Left ventricle myocardium superior (tissue), 1 donor: ENCODE results near the gene ITGB5. TPM values are rescaled to one million over a fixed set of nuclear protein-coding genes. Genes with fewer than 3 reads are reported as not detected.

Experiments used
- ATAC-seq: fragments of 200-7000 bp; cut with Tn5 transposase; one replicate; pipeline ENCODE4 v1.9.1; 2020; ENCODE audit warnings: mild to moderate bottlenecking, moderate library complexity
- DNase-seq: peaks from one replicate; pipeline ENCODE4 v3.0.0-alpha.2; 2020
- intact Hi-C: fragments of 100-400 bp; cut with micrococcal nuclease; formaldehyde crosslinking; loops from one replicate; pipeline ENCODE4 v1.11.0; 2022
- total RNA-seq: library from RNA; stranded (reverse); fragmentation: NEBNext Ultra II Directional; extraction: Animal tissue kit (Norgen Biotek cat#: 25700); gene quantifications from one replicate; pipeline ENCODE4 v1.2.1, GENCODE V29; 2021
- donor health status: DM: no; HTN: yes; CAD: no; lungs with severe emphysema.

The ITGB5 gene
- total RNA-seq, 1 donor from 2014 or later: 109 TPM

DNA sequence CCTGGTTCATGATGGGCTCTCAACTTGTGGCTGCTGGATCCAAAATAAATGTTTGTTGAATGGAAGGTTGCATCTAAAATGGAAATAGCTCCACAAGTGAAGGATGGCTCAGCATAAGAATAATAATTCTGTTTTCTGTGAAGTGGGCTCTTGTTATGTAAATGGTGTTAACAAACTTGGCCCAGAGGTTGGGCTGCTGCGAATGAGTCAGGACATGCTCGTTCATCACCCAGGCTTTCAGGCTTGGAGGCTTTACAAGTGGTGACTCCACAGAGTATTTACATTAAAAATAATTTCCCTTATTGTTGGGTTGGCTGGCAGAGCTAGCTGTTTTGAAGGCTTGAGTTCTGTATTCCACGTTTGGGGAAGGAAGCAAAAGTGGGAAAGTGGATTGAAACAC is 60.5 kb downstream of the ITGB5 start:
- no peak for DNase-seq
- intact Hi-C loops: no loop called here
- ATAC-seq: no peak

DNA sequence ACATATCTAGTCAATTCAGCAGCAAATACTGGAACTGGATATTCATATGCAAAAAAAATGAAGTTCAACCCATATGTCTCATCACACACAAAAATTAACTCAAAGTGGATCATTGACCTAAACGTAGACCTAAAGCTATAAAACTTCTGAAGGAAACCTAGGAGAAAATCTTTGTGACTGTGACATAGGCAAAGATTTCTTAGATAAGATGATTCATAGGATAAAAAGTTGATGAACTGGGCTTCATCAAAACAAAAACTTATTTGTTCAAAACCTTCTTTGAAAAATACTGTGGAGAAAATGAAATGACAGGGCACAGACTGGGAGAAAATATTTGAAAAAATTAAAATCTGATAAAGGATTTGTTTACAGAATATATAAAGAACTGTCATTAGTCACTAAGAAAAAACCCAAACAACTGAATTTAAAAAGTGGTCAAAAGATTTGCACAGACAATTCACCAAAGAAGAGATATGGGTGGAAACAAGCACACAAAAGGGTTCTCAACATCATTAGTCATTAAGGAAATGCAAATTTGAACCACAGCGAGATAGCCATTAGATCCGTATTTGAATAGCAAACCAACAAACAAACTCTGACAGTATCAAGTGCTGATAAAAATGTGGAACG is 62.8 kb downstream of the ITGB5 start:
- ATAC-seq (no peak), DNase-seq (no peak)
- intact Hi-C loops: no loop called here

DNA sequence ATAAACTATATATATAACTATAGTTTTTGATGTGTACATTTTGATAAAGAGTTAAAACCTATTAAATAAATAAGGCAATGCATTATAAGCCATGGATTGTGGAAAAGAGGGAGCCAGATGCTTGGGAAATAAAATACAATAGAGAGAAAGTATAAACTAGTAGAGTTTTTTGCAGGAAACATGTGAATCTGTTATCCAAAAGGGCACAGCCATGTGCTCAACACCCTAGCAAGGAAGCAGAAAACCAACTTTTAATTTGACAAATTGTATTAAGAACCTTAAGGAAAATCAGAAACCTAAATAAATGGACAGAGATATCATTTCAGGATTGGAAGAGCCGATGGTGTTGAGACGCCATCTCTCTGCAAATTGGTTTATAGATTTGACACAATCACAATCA is 63.5 kb downstream of the ITGB5 start:
- intact Hi-C loops: no loop called here
- DNase-seq: no peak
- no peak for ATAC-seq

DNA sequence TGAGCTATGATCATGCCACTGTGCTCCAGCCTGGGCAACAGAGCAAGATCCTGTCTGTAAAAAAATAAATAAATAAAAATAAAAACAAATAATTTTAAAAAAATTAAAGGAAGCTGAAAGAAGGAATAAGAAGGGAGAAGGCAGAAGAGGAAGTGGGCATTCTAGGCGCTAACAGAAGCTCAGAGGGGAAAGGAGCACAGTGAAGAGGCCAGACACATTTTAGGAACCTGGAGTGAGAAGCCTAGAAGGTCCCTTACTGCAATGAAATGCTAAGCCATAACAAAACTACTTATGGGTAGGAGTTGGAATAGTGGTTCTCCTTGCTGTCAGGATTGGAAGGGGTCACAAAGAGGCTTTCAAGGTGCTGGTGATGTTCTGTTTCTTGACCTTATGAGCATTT is 64.0 kb downstream of the ITGB5 start:
- intact Hi-C loops: no loop called here
- no peak for DNase-seq
- no peak for ATAC-seq

DNA sequence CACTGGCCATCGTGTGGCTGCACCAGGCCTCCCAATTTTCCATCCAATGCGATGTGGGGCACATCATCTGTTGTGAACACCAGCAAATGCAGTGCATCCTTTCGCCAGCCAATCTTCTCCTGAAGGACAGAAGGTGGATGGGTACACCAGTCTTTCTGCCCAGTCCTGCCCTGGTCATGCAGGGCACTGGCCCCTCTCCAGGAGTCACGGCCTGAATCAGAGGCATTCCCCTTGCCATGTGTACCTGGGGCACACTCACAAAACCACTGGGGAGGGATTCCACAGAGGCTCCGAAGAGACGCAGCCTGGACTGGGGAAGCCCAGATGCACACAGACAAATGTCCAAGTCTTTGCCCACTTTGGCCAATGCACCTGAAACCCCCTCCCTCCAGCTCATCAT is 65.8 kb downstream of the ITGB5 start:
- no peak for DNase-seq
- intact Hi-C loops: no loop called here
- ATAC-seq: no peak

DNA sequence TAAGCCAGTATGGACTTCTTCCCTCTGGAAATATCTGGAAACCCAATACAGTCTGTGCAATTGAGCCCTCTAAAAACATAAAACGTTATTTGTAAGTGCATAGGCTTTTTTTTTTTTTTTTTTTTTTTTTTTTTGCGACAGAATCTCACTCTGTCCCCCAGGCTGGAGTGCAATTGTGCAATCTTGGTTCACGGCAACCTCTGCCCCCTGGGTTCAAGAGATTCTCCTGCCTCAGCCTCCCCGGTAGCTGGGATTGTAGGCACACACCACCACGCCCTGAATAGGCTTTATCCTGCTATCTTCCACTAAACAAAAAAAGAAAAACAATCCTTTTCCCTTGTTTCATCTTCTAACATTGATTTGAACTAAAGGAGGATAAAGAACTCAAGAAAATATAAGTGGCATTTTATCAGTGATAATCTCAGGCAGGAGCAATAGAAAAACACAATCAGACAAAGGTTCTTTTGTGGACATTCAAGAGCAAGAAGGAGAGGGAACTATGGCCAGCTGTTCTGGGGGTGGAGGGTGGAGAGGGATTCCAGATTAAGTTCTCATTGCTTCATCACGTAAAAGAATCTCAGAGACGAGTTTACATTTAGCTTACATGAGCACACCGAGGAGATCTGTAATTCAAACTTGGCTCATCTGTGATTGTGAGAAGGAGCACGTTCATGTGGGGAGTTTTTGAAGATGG is 68.6 kb downstream of the ITGB5 start:
- peak; percentile 55 for ATAC-seq
- intact Hi-C loops: no loop called here
- DNase-seq: no peak

DNA sequence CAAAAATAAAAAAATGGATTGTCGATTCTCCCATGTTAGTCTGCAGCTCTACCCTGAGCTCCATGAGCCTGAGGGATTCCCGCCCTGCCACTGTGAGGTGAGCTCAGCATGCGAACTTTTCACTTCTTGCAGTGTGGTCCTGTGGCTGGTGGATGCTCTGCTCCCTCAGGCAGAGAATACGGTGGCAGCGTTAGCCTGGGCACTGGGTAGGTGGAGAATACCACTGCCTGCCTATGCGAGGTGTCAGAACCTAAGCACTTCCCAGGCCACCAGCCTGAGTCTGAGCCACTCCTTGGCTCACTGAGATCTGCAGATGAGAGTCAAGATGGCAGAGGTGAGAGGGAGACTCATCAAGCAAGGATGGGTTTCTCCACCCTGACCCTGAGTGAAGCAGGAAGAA is 70.1 kb downstream of the ITGB5 start:
- ATAC-seq (no peak), DNase-seq (no peak)
- intact Hi-C loops: no loop called here

DNA sequence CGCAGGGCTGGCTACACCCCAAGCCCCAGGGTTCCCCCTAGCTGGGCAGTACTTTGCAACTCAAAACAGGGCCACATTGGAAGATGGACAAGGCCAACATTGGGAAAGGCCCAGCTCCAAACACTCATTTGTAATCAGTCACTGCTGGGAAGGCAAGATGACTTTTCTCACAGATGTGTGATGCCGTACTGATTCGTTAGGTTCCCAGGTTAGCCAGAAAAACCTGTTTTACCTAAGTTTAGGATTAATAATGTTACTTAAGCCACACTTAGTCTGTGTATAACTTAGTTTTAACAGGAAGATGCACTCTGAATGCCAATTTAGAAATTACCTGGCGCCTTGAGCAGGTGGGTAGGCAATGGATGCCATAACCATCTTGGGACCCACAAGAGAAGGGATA is 71.0 kb downstream of the ITGB5 start:
- ATAC-seq (no peak), DNase-seq (no peak)
- intact Hi-C loops: no loop called here

DNA sequence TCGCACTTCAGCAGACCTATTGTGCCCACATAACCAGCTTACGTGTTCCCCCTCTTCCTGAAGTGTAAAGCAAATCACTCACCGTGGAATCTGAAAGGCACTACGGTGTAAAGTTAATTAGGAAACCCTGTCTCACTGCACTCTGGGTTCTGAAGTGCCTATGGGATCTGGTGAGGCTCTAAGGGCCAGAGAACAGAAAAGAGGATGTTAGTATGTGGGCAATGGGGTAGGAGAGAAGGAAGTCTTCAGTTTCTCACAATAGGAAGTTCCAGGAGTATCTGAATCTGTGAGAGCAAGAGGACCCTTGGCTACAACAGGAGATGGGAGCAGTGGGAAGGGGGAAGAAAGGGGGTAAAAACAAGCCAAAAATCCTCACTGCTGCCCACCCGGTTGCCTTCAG is 71.4 kb downstream of the ITGB5 start:
- ATAC-seq (no peak), DNase-seq (no peak)
- intact Hi-C loops: no loop called here

DNA sequence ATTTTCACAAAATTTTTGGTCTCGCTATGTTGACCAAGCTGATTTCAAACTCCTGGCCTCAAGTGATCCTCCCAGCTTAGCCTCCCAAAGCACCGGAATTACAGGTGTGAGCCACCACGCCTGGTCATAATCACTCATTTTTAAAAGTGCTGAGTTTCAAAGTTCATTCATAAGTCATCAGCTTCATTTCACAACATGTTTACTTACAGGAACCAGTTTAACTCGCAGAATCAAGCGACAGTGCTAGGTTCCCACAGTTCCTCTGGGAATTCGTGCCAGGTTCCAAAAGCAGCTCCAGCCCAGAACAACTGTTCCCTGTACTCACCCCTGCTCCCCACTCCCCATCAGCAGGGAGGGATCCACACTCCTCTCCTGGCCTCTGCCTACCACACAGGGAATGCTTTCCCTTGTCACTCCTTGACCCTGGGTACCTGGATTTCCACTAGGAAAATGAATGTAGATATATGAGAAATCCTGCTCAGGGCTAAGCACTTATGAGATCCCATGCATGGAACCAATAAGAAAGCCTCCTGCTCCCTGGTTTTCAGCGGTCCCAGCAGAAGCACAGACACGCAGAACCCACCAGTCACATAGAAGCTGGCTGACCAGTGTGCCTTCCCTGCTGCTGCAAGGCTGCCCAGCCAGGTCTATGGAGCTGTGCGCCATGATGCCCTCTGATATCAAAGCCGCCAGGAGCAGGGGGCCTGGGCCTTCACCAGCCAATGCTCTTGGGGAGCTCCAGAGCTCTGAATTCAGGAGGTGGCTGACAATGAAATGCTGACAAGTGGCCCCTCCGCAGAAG is 72.3 kb downstream of the ITGB5 start:
- ATAC-seq: no peak
- intact Hi-C loops: no loop called here
- DNase-seq: no peak

DNA sequence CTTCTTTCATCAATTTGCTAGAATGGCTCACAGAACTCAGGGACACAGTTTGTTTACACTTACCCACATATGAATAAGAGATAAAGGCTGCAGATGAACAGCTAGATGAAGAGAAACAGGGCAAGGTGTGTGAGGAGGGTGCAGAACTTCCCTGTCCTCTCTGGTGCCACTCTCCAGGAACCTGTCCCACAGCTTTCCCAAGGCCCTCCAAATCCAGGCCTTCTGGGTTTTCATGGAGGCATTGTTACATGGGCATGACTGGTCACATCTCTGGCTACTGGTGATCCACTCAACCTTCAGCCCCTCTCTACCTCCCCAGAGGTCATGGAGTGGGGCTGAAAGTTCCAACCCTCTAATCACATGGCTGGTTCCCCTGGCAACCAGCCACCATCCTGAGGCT is 73.6 kb downstream of the ITGB5 start:
- DNase-seq: no peak
- intact Hi-C loops: no loop called here
- ATAC-seq: no peak

DNA sequence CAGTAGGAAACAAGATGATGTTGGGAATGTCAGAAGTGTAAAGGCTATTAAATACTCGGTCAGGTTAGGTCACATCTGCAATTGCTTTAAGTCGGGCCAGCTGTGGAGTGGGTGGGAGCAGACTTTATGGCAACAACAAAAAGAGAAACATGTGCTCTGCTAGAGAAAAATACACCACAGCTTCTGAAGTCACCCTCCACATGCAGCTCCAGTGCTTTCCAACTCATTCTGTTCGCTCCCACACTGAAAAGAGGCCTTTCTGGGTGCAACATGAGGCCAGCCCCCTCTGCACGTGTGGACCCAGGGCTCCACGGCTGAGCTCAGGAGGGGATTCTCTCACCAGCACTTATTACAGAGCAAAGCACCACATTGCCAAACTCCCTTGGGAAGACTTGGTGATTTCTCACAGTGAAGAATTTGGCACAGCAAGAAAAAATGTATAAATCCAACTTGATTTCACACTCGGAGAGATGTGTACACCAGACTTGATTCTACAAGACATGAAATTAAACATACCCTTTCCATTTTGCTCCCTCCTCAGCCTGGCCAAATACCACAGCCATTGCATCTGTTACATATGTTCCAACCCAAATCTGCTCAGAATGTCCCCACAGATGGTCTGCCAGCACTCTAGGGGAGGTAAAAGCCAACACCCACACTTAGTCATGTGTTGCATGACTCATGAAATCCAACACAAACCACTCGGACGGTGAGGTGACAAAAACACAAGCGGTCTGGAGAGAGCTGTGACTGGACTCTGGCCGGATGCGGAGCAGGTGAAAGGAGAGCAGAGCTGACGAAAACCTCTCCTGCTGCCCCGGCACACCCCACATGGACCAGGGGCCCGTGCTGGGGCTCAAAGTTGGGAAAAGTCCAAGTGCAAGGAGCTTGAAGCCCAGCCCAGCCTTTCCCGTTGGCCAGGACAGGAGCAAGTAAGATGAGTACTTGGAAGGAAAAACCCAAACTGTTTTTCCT is 74.6 kb downstream of the ITGB5 start:
- peak; percentile 72 for DNase-seq
- peak; percentile 89 for ATAC-seq
- intact Hi-C loops: no loop called here

DNA sequence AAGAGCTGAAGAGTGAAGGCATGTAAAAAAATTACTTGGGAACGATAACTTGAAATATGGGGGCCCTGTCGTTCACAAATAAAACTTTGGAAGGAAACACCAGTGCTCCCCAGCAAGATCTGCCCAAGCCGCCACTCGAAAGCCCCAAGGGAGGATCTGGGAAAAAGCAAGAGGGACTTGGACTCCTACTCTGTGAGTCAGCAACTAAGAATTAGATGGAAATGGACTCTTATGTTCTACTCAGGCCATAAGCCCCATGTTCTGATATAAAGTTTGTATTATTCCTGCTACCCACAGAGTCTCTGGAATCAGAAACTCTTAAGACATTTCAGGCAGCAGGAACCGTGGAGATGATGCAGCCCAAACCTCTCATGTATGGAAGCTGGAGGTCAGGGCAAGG is 75.7 kb downstream of the ITGB5 start:
- peak; percentile 49 for ATAC-seq
- intact Hi-C loops: no loop called here
- DNase-seq: no peak

DNA sequence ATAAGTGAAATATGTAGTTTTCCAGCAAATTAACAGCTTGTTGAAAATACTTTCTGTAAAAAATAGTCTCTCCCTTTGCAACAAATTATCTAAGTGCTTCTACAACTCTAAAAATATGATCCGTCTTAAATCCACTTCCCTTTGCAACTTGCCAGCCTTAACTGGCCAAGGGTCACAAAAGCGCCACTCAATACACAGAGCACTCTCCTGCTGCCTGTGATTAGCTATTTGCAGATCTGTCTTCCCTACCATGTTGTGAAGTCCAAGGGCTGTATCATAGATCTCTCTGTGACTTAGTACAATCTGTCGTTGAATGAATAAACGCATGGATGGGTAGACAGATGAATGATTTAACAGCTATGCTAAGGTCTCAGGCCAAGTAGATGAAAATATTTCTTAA is 76.2 kb downstream of the ITGB5 start:
- ATAC-seq (peak; percentile 37), DNase-seq (no peak)
- intact Hi-C loops: no loop called here

DNA sequence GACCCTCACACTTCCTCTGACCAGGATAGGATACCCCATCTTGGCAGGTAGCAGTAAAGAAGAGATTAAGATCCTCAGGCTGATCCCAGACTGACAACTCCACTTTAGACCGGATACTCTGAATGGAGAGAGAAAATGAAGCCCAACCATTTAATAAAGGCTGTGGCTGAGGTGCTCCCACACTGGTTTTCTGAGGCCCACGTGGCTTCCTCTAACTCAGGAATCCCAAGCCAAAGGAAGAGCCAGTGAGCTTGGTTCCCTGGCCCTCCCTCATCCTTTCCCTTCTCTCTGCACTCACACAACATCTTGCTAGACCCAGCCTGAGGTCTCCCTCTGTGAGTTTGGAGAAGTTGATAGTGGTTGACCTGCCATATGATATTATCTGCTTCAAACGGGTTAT is 78.1 kb downstream of the ITGB5 start:
- no peak for ATAC-seq
- intact Hi-C loops: no loop called here
- no peak for DNase-seq

DNA sequence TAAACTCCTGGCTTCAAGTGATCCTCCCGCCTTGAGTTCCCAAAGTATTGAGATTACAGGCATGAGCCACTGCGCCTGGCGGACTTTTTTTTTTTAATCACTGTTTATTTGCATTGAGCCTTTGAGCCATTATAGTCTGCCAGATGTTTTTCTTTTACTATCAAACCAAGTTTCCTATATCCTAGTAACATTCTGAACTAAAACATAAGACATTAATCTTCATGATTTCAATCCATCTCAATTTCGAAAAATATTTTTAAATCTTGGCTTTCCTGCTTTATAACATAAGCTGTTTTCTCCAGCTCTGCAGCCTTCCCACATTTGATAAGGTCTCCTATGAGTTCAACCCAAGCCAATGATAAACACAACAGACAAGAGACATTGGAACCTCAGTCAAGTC is 81.5 kb downstream of the ITGB5 start:
- ATAC-seq (no peak), DNase-seq (no peak)
- intact Hi-C loops: no loop called here

DNA sequence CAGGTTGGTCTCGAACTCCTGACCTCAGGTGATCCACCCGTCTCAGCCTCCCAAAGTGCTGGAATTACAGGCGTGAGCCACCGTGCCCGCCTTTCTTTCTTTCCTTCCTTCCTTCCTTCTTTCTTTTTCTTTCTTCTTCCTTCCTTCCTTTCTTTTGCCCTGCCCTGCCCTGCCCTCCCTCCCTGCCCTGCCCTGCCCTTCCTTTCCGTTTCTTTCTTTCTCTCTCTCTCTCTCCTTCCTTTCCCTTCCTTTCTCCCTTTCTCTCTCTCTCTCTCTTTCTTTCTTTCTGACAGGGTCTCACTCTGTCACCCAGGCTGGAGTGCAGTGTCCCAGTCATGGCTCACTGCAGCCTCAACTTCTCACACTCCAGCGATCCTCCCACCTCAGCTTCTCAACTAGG is 82.3 kb downstream of the ITGB5 start:
- DNase-seq (no peak), ATAC-seq (no peak)
- intact Hi-C loops: no loop called here

DNA sequence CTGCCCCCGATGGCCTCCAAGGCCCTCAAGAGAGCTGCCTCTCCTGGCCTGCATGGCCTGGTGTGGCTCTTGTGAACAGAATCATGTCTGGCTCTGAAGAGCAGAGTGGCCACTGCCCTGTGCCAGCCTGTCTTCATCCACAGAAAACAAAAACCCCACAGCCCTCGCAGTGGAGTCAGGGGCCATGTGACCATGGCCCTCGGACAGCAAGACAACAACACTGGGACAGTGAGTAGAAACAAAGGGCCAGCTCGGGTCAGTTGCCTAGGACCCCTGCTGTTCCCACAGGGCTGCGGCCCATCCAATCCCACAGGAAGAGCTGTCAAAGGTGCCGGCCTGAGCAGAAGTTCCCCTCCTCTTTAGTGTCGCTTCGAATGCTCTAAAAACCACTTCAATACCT is 84.5 kb downstream of the ITGB5 start:
- DNase-seq: no peak
- no peak for ATAC-seq
- intact Hi-C loops: no loop called here

DNA sequence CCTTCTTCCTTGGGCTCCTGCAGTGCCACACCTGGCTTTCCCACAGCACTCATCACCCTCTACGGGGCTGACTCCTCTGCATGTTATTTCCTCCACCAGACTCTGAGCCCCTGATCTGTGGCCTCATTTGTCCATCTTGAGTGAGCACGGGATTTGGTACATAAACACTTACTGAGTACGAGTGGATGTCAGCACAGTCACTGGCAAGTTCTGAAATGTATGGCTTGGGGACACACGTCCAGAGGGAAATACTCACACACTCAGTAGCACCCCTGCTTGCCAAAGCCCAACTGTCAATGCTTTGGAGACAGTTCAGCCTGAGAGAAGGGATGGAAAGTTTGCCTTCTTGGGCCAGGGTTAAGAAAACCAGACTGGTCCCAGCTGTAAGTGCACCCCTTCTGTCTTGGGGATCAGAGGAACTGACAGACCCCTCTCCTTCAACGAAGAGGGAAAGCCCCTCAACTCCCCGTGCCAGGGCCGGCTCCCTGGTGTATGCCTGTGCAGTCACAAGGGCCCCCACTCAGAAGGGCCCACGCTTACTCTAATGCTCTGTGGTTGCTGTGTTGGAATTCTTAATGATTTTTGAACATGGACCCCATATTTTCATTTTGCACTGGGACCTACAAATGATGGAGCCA is 85.0 kb downstream of the ITGB5 start:
- intact Hi-C loops: no loop called here
- peak; percentile 29 for ATAC-seq
- no peak for DNase-seq
